NCI-H1930 (cell line): ENCODE data around the gene ZNF408.

Experiments used
- DNase-seq, 2 experiments: peaks; one replicate each; lab custom pipeline; 2025; lab: John Stamatoyannopoulos, UW

The ZNF408 gene

GRCh38 chr11:46676436-46677158 lies 24.2 kb upstream of the ZNF408 start:
- no peak for DNase-seq

GRCh38 chr11:46677169-46677568 lies 23.7 kb upstream of the ZNF408 start:
- DNase-seq: no peak

GRCh38 chr11:46677991-46678740 lies 22.7 kb upstream of the ZNF408 start:
- DNase-seq: no peak

- DNase-seq: no peak
Observed at GRCh38 chr11:46678741-46679130, 22.1 kb upstream of the ZNF408 start.

- no peak for DNase-seq
Observed at GRCh38 chr11:46679241-46680163, 21.3 kb upstream of the ZNF408 start.

GRCh38 chr11:46680164-46680760 lies 20.6 kb upstream of the ZNF408 start:
- no peak for DNase-seq

- DNase-seq: no peak
Observed at GRCh38 chr11:46680815-46681214, 20.0 kb upstream of the ZNF408 start.

- no peak for DNase-seq
Observed at GRCh38 chr11:46681814-46682213, 19.0 kb upstream of the ZNF408 start.

GRCh38 chr11:46682773-46683752 lies 17.8 kb upstream of the ZNF408 start:
- no peak for DNase-seq

- no peak for DNase-seq
Observed at GRCh38 chr11:46684367-46684766, 16.5 kb upstream of the ZNF408 start.

GRCh38 chr11:46686886-46687795 lies 13.7 kb upstream of the ZNF408 start:
- no peak for DNase-seq

GRCh38 chr11:46690702-46691101 lies 10.1 kb upstream of the ZNF408 start:
- DNase-seq: no peak

- no peak for DNase-seq
Observed at GRCh38 chr11:46692450-46692849, 8.4 kb upstream of the ZNF408 start.

- DNase-seq: no peak
Observed at GRCh38 chr11:46693597-46694012, 7.2 kb upstream of the ZNF408 start.

GRCh38 chr11:46694072-46694471 lies 6.8 kb upstream of the ZNF408 start:
- DNase-seq: no peak

- no peak for DNase-seq
Observed at GRCh38 chr11:46694607-46695006, 6.2 kb upstream of the ZNF408 start.

GRCh38 chr11:46695345-46696211 lies 5.3 kb upstream of the ZNF408 start:
- DNase-seq: no peak

- DNase-seq: no peak
Observed at GRCh38 chr11:46696212-46696558, 4.6 kb upstream of the ZNF408 start.

- DNase-seq: no peak
Observed at GRCh38 chr11:46697303-46697702, 3.5 kb upstream of the ZNF408 start.
